GM12875 (cell line): ENCODE results near the gene ANKLE2.

Experiments used
- H3K4me3 ChIP-seq: one replicate; pipeline ENCODE4 v1.5.1; 2011; ENCODE audit warnings: low read depth, low read length, control low read depth
- CTCF ChIP-seq: IDR thresholded peaks from 2 replicates; pipeline ENCODE4 v1.5.1; 2011; ENCODE audit warnings: low read depth, mild to moderate bottlenecking, control low read depth, inconsistent platforms, low read length, moderate library complexity, borderline replicate concordance; ENCODE audit not compliant: insufficient read depth

The ANKLE2 gene

DNA sequence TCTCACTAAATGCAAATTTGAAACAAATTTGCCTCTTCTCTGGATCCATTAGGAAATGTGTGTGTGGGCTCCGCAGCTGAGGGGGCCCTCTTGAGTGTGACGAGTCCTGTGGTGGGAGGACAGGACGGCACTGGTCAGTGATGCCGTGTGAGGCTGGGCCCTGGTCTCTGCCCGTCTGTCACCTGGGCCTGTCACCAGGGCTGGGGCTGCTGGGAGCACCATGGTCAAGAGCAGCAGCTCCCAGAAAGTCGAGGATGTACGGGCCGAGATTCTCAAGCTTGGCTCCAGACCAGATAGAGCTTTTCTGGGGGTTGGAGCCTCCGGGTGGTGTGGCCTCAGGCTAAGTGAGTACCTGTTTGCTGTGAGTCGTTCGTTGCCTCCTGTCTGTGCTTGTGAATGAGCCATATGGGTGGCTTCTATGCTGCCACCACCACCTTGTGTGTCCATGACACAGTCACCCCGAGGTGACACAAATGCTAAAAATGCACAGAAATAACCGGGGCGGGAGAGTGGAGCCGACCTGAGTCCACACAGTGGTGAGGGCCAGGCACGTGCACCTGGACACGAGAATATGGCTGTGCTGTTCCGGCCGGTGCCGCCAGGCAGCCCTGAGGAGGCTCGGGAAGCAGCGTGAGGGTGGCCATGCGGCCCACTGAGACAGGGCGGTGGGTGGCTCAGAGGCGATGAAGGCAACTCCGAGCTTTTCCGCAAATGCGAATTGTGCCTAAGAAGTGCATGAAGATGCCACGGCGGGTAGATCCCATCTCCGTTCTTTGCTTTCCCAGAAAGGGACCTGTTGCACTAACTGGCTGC lies 42.3 kb downstream of the ANKLE2 start:
- no peak overlapping the region for H3K4me3 ChIP-seq
- no peak for TF ChIP-seq CTCF

- no peak overlapping the region for H3K4me3 ChIP-seq
- no peak for TF ChIP-seq CTCF
These were observed 43.0 kb downstream of the ANKLE2 start for GRCh38 chr12:132718644-132719043.

GRCh38 chr12:132717531-132718387 lies 43.9 kb downstream of the ANKLE2 start:
- no peak for TF ChIP-seq CTCF
- no peak overlapping the region for H3K4me3 ChIP-seq

DNA sequence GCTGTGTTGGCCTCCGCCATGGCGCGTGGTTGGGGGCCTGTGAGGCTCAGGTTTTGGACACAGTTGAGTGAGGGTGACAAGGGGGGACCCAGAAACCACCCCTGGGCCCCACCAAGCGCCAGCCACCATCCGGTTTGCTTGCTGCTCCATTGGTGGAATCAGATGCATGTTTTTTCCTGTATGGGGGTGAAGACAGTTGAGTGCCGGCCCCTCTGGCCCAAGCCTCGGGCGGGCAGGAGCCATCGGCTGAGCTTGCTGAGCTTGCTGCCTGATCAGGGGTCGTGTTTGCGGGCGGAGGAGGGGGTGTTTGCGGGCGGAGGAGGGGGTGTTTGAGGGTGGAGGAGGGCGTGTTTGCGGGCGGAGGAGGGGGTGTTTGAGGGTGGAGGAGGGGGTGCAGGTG lies 44.6 kb downstream of the ANKLE2 start:
- no peak for TF ChIP-seq CTCF
- H3K4me3 ChIP-seq, result no peak overlapping the region

DNA sequence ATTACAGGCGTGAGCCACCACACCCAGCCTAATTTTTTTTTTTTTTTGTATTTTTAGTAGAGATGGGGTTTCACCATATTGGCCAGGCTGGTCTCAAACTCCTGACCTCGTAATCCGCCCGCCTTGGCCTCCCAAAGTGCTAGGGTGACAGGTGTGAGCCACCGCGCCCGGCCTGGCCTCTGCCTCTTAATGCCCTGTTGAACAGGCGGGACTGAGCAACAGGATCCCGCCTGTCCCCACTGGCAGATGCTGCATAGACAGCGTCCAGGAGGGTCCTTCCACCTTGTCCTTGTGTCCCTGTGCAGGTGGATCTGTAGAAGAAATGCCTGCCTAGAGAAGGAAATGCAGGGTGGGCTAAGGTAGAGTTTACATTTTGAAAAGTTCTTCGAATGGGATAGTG lies 45.3 kb downstream of the ANKLE2 start:
- no peak for TF ChIP-seq CTCF
- H3K4me3 ChIP-seq, result no peak overlapping the region

- no peak for TF ChIP-seq CTCF
- H3K4me3 ChIP-seq, result no peak overlapping the region
These were observed 45.8 kb downstream of the ANKLE2 start for GRCh38 chr12:132715874-132716273.
